NB4 (cell line): ENCODE measurements around the gene MLLT3.
A peak's percentile ranks its signal among the peaks of the same experiment; 100 is the strongest.

Source experiments
- DNase-seq: peaks from one replicate; pipeline ENCODE4 v3.0.0; 2010; ENCODE audit warnings: low read depth
- H3K4me3 ChIP-seq: one replicate; pipeline ENCODE4 v1.5.1; 2011; ENCODE audit warnings: mild to moderate bottlenecking, low read depth, low read length, moderate library complexity
- CTCF ChIP-seq: IDR thresholded peaks from one replicate; pipeline ENCODE4 v1.5.1; 2012; ENCODE audit warnings: low read depth, low read length
- MAX ChIP-seq: IDR thresholded peaks from 2 replicates; pipeline ENCODE4 v1.6.1; 2011; ENCODE audit warnings: low read depth, low read length
- MYC ChIP-seq: IDR thresholded peaks from 2 replicates; pipeline ENCODE4 v1.6.1; 2011; ENCODE audit warnings: low read depth, low read length
- POLR2A ChIP-seq: IDR thresholded peaks from 2 replicates; pipeline ENCODE4 v1.6.1; 2011; ENCODE audit warnings: mild to moderate bottlenecking; ENCODE audit not compliant: insufficient read length; ENCODE audit errors: extremely low read depth

The MLLT3 gene

GRCh38 chr9:20508242-20508641, 114.1 kb downstream of the MLLT3 start:
- peak; percentile 75 for DNase-seq
- TF ChIP-seq MYC (no peak), MAX (no peak), CTCF (no peak), POLR2A (no peak)
- no peak overlapping the region for H3K4me3 ChIP-seq

GRCh38 chr9:20507431-20507830, 114.9 kb downstream of the MLLT3 start:
- TF ChIP-seq CTCF = no peak
- peak; percentile 68 for DNase-seq
- no peak overlapping the region for H3K4me3 ChIP-seq

GRCh38 chr9:20506099-20506900, 116.0 kb downstream of the MLLT3 start:
- no peak overlapping the region for H3K4me3 ChIP-seq
- no peak for TF ChIP-seq MYC
- DNase-seq = no peak

- H3K4me3 ChIP-seq = no peak overlapping the region
- DNase-seq = no peak
- no peak for TF ChIP-seq CTCF
Observed at GRCh38 chr9:20505574-20505973, 116.7 kb downstream of the MLLT3 start.

- TF ChIP-seq MYC (no peak), POLR2A (no peak), MAX (no peak), CTCF (no peak)
- no peak for DNase-seq
- no peak overlapping the region for H3K4me3 ChIP-seq
Observed at GRCh38 chr9:20504930-20505329, 117.4 kb downstream of the MLLT3 start.

GRCh38 chr9:20500101-20500500, 122.2 kb downstream of the MLLT3 start:
- no peak overlapping the region for H3K4me3 ChIP-seq
- TF ChIP-seq MYC = no peak
- no peak for TF ChIP-seq POLR2A
- no peak for TF ChIP-seq CTCF
- no peak for TF ChIP-seq MAX
- DNase-seq = no peak
